Gastrocnemius medialis (tissue), 4 donors: ENCODE measurements around the gene CIAPIN1. TPM values are rescaled to one million over a fixed set of nuclear protein-coding genes. Genes with fewer than 3 reads are reported as not detected.

Experiments used
- ATAC-seq, 2 donors: fragments of 150-250 bp; one replicate each; pipeline ENCODE4 v1.9.1; 2016
- DNase-seq, 2 donors: peaks; one replicate each; pipeline ENCODE4 v3.0.0-alpha.2; 2019
- H3K27ac ChIP-seq, 4 donors: fragments of 200-600 bp; sonication (generic); 1 replicate in 1 of 4; 2 replicates in 3 of 4; pipeline ENCODE4 v1.5.1; 2016 to 2018; ENCODE audit warnings: mild to moderate bottlenecking in 2 of 4, moderate library complexity in 1 of 4
- H3K27me3 ChIP-seq, 3 donors: fragments of 200-600 bp; sonication (generic) in 2 of 3; 1 replicate in 1 of 3; 2 replicates in 2 of 3; pipeline versions ENCODE4 v1.5.1 to v1.6.0; 2016 to 2019; ENCODE audit warnings: mild to moderate bottlenecking in 1 of 3, moderate library complexity in 1 of 3
- H3K36me3 ChIP-seq, 2 donors: fragments of 200-600 bp; sonication (generic) in 1 of 2; one replicate each; pipeline ENCODE4 v1.5.1; 2017 to 2018
- H3K4me1 ChIP-seq, 2 donors: fragments of 200-600 bp; sonication (generic) in 1 of 2; one replicate each; pipeline ENCODE4 v1.5.1; 2016 to 2017; ENCODE audit warnings: mild to moderate bottlenecking in 2 of 2
- H3K4me3 ChIP-seq, 4 donors: fragments of 200-600 bp; sonication (generic) in 3 of 4; 1 replicate in 1 of 4; 2 replicates in 3 of 4; pipeline ENCODE4 v1.5.1; 2016 to 2019; ENCODE audit warnings: mild to moderate bottlenecking in 2 of 4
- H3K9me3 ChIP-seq, 3 donors: fragments of 200-600 bp; sonication (generic) in 2 of 3; 1 replicate in 1 of 3; 2 replicates in 2 of 3; pipeline ENCODE4 v1.5.1; 2016 to 2019
- POLR2A ChIP-seq, 2 donors: fragments of 450-650 bp; IDR thresholded peaks; one replicate each; pipeline ENCODE4 v1.6.1; 2017; ENCODE audit warnings: antibody characterized with exemption in 2 of 2, mild to moderate bottlenecking in 2 of 2, moderate library complexity in 2 of 2
- in situ Hi-C, 4 donors: fragments of 200-750 bp; cut with MboI; loops; one replicate each; pipeline versions ENCODE4 v1.15.0 to v1.8.0; 2017; ENCODE audit warnings: low sequenced_read_pairs in 4 of 4
- intact Hi-C: fragments of 100-400 bp; cut with DNase I; formaldehyde crosslinking; loops from one replicate; pipeline ENCODE4 v1.15.1; 2023; ENCODE audit warnings: low total_unique reads
- total RNA-seq, 4 donors: library from RNA; depleted of rRNA; stranded (reverse); fragments of >200 nt; gene quantifications; one replicate each; pipeline versions ENCODE4 v1.1.0 to v1.2.3, GENCODE V29; 2016
- TF ChIP-seq, protein P1 (sequence below), 5 experiments: fragments of 450-650 bp in 3 of 5; fragments of 200-600 bp in 2 of 5; sonication (generic) in 2 of 5; IDR thresholded peaks in 4 of 5; conservative IDR thresholded peaks in 1 of 5; 1 replicate in 4 of 5; 2 replicates in 1 of 5; pipeline ENCODE4 v1.5.1; 2016 to 2019; ENCODE audit warnings: antibody characterized with exemption in 5 of 5, mild to moderate bottlenecking in 3 of 5, moderate library complexity in 3 of 5

The CIAPIN1 gene
- total RNA-seq, 4 donors from 2014 or later, result 31.0 to 38.8 (median 37.9) TPM

DNA sequence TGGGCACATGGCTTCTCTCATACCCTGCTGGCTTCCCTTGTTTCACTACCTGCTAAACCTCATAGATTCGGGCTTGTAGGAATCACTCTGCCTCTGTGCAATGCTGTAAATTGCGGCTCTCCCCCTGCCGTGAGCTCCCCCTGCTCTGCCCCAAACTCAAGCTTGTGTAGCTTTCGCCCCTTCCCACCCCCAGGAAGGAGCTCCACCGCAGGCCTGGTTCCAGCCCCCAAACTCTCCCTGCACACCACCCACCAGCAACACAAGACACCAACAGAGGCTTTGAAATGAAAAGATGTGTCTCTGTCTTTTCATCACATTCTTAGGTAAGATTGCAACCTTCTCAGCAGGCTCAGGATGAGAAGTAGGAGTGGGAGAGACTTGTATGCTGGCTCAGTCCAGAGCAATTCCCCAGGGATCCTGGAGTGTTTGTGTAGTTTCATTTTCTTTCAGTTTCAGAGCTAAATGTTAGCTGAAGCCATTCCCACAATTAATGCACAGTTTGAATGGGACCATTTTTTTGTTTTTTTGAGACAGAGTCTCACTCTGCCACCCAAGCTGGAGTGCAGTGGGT, 60.7 kb downstream of the CIAPIN1 start:
- TF ChIP-seq, protein P1, sequence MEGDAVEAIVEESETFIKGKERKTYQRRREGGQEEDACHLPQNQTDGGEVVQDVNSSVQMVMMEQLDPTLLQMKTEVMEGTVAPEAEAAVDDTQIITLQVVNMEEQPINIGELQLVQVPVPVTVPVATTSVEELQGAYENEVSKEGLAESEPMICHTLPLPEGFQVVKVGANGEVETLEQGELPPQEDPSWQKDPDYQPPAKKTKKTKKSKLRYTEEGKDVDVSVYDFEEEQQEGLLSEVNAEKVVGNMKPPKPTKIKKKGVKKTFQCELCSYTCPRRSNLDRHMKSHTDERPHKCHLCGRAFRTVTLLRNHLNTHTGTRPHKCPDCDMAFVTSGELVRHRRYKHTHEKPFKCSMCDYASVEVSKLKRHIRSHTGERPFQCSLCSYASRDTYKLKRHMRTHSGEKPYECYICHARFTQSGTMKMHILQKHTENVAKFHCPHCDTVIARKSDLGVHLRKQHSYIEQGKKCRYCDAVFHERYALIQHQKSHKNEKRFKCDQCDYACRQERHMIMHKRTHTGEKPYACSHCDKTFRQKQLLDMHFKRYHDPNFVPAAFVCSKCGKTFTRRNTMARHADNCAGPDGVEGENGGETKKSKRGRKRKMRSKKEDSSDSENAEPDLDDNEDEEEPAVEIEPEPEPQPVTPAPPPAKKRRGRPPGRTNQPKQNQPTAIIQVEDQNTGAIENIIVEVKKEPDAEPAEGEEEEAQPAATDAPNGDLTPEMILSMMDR (IDR thresholded peaks at IDR 0.05 in 4 of 5, conservative IDR thresholded peaks at IDR 0.05 in 1 of 5), result no peak
- TF ChIP-seq POLR2A (IDR thresholded peaks at IDR 0.05), result no peak
- Histone ChIP-seq H3K4me3 (no peak overlapping the region), H3K27ac (no peak overlapping the region), H3K27me3 (no peaks in the 10 kb centered on the region), H3K4me1 (peaks cover 0 to 3% of the 10 kb centered on the region in 2 donors), H3K36me3 (no peaks in the 10 kb centered on the region), H3K9me3 (no peaks in the 10 kb centered on the region)
- intact Hi-C loops, result no loop called here
- DNase-seq (no peak), ATAC-seq (no peak)
- in situ Hi-C loops, result no loop called here

DNA sequence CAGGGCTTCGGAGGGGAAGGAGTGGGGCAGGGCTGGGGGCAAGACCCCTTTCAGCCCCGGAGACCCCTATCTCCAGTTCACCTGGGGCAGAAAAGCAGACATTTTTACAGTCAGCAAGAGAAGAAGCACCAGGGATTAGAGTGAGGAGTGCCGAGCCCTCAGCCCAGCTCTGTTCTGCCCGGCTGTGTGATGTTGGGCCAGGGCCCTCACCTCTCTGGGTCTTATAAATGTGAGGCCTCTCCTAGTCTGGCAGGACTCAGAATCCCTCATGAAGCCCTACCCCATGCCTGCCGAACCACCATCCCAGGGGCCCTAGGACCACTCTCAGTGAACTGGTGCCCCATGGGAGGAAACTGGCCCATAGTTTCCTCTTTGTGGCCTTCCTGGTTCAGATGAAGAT, 62.1 kb downstream of the CIAPIN1 start:
- TF ChIP-seq, protein P1 (IDR thresholded peaks at IDR 0.05 in 4 of 5, conservative IDR thresholded peaks at IDR 0.05 in 1 of 5), result no peak
- TF ChIP-seq POLR2A (IDR thresholded peaks at IDR 0.05), result no peak
- intact Hi-C loops, result no loop called here
- H3K36me3 ChIP-seq, result no peaks in the 10 kb centered on the region
- no peaks in the 10 kb centered on the region for H3K27me3 ChIP-seq
- no peak for ATAC-seq
- in situ Hi-C loops, result no loop called here
- H3K9me3 ChIP-seq, result no peaks in the 10 kb centered on the region
- no peak for DNase-seq
- H3K4me3 ChIP-seq, result no peak overlapping the region
- H3K4me1 ChIP-seq, result peaks cover 0 to 13% of the 10 kb centered on the region in 2 donors
- no peak overlapping the region for H3K27ac ChIP-seq

DNA sequence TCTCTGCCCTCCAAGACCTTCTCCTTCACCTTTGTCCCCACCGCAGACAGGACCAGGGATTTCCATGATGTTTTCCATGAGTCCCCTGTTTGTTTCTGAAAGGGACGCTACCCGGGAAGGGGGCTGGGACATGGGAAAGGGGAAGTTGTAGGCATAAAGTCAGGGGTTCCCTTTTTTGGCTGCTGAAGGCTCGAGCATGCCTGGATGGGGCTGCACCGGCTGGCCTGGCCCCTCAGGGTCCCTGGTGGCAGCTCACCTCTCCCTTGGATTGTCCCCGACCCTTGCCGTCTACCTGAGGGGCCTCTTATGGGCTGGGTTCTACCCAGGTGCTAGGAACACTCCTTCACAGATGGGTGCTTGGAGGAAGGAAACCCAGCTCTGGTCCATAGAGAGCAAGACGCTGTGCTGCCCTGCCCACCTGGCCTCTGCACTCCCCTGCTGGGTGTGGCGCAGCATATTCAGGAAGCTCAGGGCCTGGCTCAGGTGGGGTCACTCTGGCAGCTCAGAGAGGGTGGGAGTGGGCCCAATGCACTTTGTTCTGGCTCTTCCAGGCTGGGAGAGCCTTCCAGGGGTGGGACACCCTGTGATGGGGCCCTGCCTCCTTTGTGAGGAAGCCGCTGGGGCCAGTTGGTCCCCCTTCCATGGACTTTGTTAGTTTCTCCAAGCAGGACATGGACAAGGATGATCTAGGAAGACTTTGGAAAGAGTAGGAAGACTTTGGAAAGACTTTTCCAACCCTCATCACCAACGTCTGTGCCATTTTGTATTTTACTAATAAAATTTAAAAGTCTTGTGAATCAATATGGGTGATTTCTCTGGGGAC, 62.7 kb downstream of the CIAPIN1 start:
- peaks cover 0 to 13% of the 10 kb centered on the region in 2 donors for H3K4me1 ChIP-seq
- TF ChIP-seq POLR2A (IDR thresholded peaks at IDR 0.05), result no peak
- TF ChIP-seq, protein P1 (IDR thresholded peaks at IDR 0.05 in 4 of 5, conservative IDR thresholded peaks at IDR 0.05 in 1 of 5), result no peak
- DNase-seq, result no peak
- intact Hi-C loops (no loop called here), in situ Hi-C loops (no loop called here)
- no peaks in the 10 kb centered on the region for H3K36me3 ChIP-seq
- no peak for ATAC-seq
- H3K9me3 ChIP-seq, result no peaks in the 10 kb centered on the region
- H3K27ac ChIP-seq, result peak overlapping the region in 2 of 4 donors; percentile 18 to 31
- H3K27me3 ChIP-seq, result no peaks in the 10 kb centered on the region
- H3K4me3 ChIP-seq, result no peak overlapping the region

DNA sequence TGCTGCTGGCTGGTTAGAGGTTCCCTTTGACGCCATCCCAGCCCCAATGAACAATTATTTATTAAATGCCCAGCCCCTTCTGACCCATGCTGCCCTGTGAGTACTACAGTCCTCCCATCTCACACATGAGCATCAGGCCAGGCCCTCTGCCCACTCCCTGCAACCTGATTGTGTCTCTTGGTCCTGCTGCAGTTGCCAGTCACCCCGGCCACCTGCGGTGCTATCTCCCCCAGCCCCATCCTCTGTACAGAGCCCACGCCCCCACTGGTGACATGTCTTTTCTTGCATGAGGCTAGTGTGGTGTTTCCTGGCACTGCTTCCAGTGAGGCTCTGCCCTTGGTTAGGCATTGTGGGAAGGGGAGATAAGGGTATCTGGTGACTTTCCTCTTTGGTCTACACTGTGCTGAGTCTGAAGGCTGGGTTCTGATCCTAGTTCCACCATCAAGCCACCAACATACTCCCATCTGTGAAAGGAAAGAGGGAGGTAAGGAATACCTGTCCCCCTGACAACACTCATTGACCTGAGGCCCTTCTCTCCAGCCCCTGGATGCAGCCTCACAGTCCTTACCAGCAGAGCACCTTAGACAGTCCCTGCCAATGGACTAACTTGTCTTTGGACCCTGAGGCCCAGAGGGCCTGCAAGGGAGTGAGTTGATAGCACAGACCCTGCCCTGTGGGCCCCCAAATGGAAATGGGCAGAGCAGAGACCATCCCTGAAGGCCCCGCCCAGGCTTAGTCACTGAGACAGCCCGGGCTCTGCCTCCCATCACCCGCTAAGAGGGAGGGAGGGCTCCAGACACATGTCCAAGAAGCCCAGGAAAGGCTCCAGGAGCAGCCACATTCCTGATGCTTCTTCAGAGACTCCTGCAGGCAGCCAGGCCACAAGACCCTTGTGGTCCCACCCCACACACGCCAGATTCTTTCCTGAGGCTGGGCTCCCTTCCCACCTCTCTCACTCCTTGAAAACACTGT, 63.6 kb downstream of the CIAPIN1 start:
- in situ Hi-C loops, result no loop called here
- intact Hi-C loops, result no loop called here
- no peak for ATAC-seq
- TF ChIP-seq, protein P1 (IDR thresholded peaks at IDR 0.05 in 4 of 5, conservative IDR thresholded peaks at IDR 0.05 in 1 of 5), result no peak
- no peak for TF ChIP-seq POLR2A (IDR thresholded peaks at IDR 0.05)
- Histone ChIP-seq H3K27me3 (no peaks in the 10 kb centered on the region), H3K4me1 (peaks cover 0 to 13% of the 10 kb centered on the region in 2 donors), H3K4me3 (no peak overlapping the region), H3K36me3 (no peaks in the 10 kb centered on the region), H3K9me3 (no peaks in the 10 kb centered on the region), H3K27ac (peak overlapping the region in 2 of 4 donors; percentile 18 to 31)
- DNase-seq, result no peak
